ENCODE data around the gene PIGX.

DNA sequence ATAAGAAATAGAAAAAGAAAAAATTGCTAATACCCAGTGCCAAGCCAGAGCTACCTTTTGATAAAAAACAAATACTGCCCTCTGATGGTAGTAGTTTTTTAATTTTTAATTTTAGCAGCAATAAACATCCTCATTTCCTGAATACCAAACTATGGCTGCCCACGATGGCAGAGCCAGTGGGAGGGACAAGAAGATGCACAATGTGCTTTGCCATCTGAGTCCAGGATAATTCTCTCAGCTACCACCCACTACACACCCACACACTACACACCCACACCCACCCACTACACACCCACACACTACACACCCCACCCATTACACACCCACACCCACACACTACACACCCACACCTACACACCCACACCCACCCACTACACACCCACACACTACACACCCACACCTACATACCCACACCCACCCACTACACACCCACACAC lies 18.0 kb upstream of the PIGX start:
- TF ChIP-seq, protein P1, sequence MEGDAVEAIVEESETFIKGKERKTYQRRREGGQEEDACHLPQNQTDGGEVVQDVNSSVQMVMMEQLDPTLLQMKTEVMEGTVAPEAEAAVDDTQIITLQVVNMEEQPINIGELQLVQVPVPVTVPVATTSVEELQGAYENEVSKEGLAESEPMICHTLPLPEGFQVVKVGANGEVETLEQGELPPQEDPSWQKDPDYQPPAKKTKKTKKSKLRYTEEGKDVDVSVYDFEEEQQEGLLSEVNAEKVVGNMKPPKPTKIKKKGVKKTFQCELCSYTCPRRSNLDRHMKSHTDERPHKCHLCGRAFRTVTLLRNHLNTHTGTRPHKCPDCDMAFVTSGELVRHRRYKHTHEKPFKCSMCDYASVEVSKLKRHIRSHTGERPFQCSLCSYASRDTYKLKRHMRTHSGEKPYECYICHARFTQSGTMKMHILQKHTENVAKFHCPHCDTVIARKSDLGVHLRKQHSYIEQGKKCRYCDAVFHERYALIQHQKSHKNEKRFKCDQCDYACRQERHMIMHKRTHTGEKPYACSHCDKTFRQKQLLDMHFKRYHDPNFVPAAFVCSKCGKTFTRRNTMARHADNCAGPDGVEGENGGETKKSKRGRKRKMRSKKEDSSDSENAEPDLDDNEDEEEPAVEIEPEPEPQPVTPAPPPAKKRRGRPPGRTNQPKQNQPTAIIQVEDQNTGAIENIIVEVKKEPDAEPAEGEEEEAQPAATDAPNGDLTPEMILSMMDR (IDR thresholded peaks at IDR 0.05; ENCODE audit: poor library complexity), result peak; percentile 13
- no peak for TF ChIP-seq EZH2phosphoT487 (IDR thresholded peaks at IDR 0.05; ENCODE audit: low read depth, severe bottlenecking, unreplicated experiment)
- no peak for TF ChIP-seq EZH2 (IDR thresholded peaks at IDR 0.05; ENCODE audit: borderline replicate concordance)
